ES-I3 (cell line): ENCODE results near the gene RIMS3.

Experiments
- H3K36me3 ChIP-seq: 2 replicates; pipeline ENCODE4 v1.6.1; 2013; ENCODE audit warnings: mild to moderate bottlenecking, low read length, control low read depth, moderate library complexity; ENCODE audit not compliant: insufficient read depth
- H3K4me1 ChIP-seq: 2 replicates; pipeline ENCODE4 v1.6.1; 2013; ENCODE audit warnings: mild to moderate bottlenecking, control low read depth, low read length; ENCODE audit not compliant: insufficient read depth
- H3K9ac ChIP-seq: 2 replicates; pipeline ENCODE4 v1.6.1; 2013; ENCODE audit warnings: low read depth, mild to moderate bottlenecking, low read length, moderate library complexity
- H3K9me3 ChIP-seq: 2 replicates; pipeline ENCODE4 v1.6.1; 2013; ENCODE audit warnings: mild to moderate bottlenecking, low read length, moderate library complexity; ENCODE audit not compliant: control insufficient read depth, insufficient read depth

RIMS3 gene

DNA sequence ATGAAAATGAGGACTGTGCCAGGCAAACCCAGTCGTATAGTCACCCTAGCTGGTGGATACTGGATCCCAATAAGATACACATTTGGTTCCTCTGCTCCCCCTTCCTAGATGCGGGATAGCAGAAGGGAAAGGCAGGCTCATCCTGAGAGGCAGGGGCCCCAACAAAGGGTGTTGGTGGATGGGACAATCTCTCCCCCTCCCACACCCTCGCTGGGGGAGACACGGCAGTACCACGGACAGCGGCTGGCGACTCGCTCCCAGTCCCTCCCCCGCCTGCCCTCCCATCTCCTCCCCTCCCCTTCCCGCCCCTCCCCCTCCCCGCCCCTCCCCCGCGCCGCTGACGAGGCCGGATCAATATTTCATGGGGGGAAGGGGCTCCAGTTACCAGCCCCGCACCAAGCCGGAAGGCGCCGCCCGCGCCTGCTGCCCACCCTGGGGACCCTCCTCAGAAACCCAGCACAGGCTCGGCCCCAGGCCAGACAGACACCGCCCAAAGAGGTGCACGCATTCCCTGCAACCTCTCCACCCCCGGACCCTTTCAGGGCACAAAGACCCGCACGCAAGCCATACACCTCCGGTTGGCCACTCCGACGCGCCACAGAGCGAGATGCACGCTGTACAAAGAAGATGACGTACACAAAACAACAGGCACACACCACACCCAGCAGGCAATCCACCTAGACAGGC, 11.5 kb downstream of the RIMS3 start:
- Histone ChIP-seq H3K4me1 (peaks cover 12% of the 10 kb centered on the region), H3K36me3 (no peaks in the 10 kb centered on the region), H3K9me3 (no peaks in the 10 kb centered on the region), H3K9ac (peak overlapping the region; percentile 58; the same call in 1 of the 2 replicates)

DNA sequence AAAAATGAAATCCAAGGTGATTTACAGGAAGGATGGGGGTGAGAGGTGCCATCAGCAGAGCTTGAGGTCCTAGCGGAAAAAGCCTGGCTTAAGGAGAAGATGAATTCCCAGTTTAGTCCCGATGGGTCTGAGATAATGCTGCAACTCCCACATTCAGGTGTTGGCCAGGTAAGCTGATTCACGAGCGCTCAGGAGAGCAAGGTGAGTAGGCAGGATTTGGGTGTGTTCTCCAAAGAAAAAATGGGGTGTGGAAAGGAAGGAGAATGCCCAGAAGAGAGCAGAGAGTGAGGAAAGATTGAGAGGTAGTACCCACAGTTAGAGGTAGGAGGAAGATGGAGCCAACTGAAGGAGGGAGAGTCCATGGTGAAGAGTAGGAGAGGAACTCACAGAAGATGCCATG, 12.5 kb downstream of the RIMS3 start:
- no peaks in the 10 kb centered on the region for H3K36me3 ChIP-seq
- H3K9me3 ChIP-seq: no peaks in the 10 kb centered on the region
- H3K4me1 ChIP-seq: peaks cover 12% of the 10 kb centered on the region
- no peak overlapping the region for H3K9ac ChIP-seq

DNA sequence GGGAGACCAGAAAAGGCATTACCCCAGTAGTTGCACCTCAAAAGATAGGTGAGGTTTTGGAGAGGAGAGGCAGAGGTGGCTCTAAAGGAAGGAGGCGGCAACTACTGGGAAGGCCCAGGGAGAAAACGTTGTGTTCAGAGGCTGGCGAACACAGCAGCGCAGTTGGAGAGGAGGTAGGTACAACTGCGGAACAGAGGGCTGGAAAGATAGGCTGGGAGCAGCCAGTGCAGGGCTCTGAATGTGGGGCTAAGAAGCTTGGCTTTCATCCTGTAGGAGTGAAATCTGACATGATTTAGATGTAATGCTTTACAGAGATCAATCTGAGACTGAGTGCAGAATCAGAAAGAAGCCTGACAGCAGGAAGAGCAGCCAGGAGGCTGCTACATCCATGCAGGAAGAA, 13.0 kb downstream of the RIMS3 start:
- Histone ChIP-seq H3K9ac (no peak overlapping the region), H3K36me3 (no peaks in the 10 kb centered on the region), H3K9me3 (no peaks in the 10 kb centered on the region), H3K4me1 (peaks cover 12% of the 10 kb centered on the region)

DNA sequence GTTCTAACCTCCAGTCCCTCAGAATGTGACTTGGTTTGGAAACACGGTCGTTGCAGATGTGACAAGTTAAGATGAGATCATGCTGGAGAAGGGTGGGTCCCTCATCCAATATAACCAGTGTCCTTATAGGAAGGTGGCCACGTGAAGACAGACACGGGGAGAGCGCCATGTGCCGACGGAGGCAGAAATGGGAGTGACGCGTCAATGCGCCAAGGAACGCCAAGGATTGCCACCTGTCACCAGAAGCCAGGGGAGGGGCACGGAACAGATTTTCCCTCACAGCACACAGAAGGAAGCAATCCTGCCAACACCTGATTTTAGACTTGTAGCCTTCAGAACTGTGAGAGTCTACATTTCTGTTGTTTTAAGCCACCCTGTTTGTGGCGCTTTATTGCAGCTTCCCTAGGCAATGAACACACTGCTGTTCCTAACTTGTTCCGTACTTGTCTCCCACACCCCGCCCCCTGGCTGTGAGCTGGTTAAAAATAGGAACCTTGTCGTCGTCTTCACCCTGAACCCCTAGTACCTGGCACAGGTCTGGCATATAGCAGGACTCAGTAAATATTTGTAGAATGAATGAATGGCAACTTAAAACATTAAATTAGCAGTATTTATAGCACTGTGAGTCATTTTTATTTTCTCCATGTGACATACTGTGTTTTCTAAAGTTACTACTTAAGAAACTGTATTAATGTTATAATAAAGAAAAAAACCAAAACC, 14.2 kb downstream of the RIMS3 start:
- Histone ChIP-seq H3K9me3 (no peaks in the 10 kb centered on the region), H3K36me3 (no peaks in the 10 kb centered on the region), H3K4me1 (peaks cover 12% of the 10 kb centered on the region), H3K9ac (no peak overlapping the region)

DNA sequence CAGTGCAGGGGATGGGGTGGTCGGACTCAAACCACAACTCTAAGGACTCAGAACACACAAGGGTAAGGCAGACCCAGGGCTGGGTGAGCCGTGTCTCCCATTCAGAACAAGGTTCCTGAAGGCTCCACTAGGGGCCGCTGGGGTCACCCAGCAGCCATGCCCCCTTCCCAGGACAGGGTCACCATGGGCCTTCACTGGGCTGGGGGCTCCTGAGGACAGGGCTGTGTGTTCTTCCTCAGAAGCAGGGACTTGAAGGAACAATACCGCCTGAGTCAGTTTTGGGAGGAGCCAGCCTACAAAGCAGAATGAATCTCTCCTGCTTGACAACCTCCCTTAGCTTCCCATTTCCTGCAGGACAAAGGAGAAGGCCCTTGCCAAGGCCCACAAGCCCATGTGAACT, 15.4 kb downstream of the RIMS3 start:
- H3K9ac ChIP-seq: no peak overlapping the region
- H3K9me3 ChIP-seq: no peaks in the 10 kb centered on the region
- H3K36me3 ChIP-seq: no peaks in the 10 kb centered on the region
- peaks cover 12% of the 10 kb centered on the region for H3K4me1 ChIP-seq

DNA sequence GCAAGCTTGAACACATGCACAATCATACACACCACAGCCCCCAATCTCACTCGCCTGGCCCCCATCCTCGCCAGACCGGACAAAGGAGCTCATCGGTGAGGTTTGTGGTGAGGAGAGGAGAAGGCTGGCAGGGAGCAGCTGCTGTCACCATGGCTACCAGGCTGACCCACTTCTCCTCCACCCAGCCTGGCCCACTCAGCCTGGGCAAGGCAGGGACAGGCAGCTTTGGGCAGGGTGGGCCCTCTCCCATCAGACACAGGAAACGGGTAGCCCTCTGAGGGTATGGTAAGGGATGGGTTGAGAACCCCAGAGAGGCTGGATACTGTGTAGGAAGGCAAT, 15.9 kb downstream of the RIMS3 start:
- no peak overlapping the region for H3K9ac ChIP-seq
- no peaks in the 10 kb centered on the region for H3K9me3 ChIP-seq
- H3K4me1 ChIP-seq: peaks cover 10% of the 10 kb centered on the region
- no peaks in the 10 kb centered on the region for H3K36me3 ChIP-seq

DNA sequence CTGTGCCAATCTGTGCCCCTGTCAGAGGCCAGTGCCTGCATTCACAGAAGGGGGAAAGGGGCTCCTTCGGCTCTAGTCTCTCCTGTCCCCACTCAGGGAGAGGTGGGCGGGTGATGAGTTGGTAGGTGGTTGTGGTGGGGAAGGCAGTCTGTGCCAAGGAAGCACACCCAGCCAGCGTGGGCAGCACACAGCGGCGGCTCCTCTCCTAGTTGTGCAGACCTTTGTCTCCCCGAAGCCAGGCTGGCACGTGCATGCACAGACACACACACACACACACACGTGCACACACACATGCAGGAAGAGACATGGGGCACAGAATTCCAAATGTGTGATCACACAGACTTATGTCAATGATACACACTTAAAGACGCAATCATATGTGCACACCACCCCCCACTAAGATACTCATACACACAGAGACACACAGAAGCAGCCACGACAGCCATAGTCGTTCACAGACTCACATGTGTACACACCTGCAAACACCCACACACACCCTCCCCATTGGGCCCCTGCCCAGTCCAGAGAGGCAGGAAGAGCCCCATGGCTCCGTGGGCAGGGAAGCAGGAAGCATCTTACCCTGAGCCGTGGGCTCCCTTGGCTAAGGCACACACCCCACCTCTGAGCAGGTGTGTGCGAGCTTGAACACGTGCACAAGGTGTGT, 16.4 kb downstream of the RIMS3 start:
- no peak overlapping the region for H3K9ac ChIP-seq
- no peaks in the 10 kb centered on the region; the same call in 1 of the 2 replicates for H3K36me3 ChIP-seq
- H3K4me1 ChIP-seq: peaks cover 8% of the 10 kb centered on the region
- H3K9me3 ChIP-seq: no peaks in the 10 kb centered on the region

DNA sequence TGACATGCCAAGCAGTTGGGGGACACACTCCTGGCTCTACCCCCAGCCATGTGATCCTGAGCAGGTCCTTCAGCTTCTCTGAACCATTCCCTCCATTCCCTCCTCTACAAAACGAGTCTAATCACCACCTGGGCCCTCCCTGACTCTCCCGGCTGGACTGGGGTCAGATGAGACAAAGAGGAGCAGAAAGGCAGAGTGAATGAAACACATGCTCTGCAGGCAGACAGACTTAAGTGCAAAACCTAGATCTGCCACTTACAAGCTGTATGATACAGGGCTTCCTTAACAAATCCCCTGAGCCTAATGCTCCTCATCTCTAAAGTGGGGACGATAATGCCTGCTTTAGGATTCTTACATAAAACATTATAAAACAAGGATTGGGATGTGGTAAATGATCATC, 17.3 kb downstream of the RIMS3 start:
- no peak overlapping the region for H3K9ac ChIP-seq
- peaks cover 4% of the 10 kb centered on the region; the same call in 1 of the 2 replicates for H3K4me1 ChIP-seq
- no peaks in the 10 kb centered on the region for H3K9me3 ChIP-seq
- H3K36me3 ChIP-seq: no peaks in the 10 kb centered on the region; the same call in 1 of the 2 replicates

DNA sequence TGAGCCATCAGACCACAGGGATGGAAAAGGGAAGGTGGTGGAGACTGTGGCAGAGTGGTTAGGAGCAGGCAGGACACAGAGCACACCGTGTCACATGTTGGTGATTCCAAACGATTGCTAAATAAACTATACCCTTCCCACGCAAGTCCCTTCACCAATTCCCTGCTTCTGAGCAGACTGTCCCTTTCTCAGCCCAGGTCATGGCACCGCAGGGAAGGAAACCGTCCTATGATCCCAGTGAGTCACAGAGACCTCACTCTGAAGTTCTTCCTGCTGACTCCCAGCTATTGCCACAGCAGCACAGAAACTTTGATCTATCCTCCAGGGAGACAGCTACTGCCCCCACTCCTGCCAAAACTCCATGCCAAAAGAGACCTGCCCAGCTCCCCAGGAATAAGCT, 19.2 kb downstream of the RIMS3 start:
- peaks cover 4% of the 10 kb centered on the region; the same call in 1 of the 2 replicates for H3K4me1 ChIP-seq
- H3K9ac ChIP-seq: no peak overlapping the region
- no peaks in the 10 kb centered on the region for H3K9me3 ChIP-seq
- H3K36me3 ChIP-seq: no peaks in the 10 kb centered on the region; the same call in 1 of the 2 replicates

DNA sequence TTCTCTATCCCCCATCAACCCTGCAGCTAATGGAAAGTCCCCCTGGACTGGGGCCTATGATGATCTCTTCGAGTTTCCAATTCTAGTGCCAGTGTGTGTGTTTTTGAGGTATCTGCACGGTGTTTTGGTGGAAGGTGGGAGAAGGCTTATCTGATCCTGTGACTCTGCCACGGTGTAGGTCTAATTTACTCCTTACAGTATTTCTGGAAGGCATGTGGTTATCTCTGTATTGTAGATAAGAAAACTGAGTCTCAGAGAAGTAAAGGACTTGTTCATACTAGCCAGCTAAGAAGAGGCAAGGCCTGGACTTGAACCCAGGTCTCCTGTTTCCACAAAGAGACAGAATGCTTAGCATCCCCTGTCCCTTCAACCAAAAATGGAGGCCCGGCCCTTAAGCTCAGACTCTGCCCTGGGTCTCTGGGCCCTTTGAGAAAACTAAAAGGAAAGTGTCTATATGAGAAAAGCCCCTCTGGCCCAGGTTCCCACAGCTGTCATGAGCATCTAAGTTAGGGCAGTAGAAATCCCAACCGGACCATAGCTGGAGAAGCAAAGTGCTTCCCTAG, 20.3 kb downstream of the RIMS3 start:
- Histone ChIP-seq H3K9ac (no peak overlapping the region), H3K36me3 (no peaks in the 10 kb centered on the region; the same call in 1 of the 2 replicates), H3K9me3 (no peaks in the 10 kb centered on the region), H3K4me1 (peaks cover 4% of the 10 kb centered on the region; the same call in 1 of the 2 replicates)

DNA sequence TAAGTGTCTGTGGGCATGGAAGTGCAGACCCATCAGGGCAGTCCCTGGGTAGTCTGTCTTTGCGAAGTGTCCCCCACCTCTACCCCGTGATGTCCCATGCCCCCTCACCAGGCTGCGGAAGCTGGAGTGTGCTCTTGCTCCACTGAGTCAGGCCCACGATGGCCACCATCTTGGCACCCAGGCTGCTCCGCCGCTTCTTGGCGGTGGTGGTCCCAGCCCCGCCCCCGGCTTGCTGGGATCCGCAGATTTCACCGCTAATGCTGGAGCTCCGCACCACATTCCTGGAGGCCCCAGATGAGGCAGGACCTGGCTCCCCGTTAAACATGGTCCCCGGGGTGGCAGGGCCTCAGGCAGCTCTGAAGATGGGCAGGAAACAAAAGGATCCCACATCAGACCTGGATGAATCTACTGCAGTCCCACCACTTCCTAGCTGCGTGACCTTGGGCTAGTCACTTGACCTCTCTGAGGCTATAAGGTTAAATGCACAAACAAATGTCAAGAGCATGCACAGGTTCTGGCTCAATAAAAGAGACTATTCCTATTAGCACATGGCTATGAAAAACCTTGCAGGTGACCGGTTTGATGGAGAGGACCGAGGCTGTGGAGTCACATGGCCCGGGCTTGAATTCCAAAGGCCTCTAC, 23.8 kb downstream of the RIMS3 start:
- Histone ChIP-seq H3K9me3 (no peaks in the 10 kb centered on the region), H3K9ac (no peak overlapping the region), H3K36me3 (no peaks in the 10 kb centered on the region; the same call in none of the 2 replicates), H3K4me1 (no peaks in the 10 kb centered on the region; the same call in 1 of the 2 replicates)

DNA sequence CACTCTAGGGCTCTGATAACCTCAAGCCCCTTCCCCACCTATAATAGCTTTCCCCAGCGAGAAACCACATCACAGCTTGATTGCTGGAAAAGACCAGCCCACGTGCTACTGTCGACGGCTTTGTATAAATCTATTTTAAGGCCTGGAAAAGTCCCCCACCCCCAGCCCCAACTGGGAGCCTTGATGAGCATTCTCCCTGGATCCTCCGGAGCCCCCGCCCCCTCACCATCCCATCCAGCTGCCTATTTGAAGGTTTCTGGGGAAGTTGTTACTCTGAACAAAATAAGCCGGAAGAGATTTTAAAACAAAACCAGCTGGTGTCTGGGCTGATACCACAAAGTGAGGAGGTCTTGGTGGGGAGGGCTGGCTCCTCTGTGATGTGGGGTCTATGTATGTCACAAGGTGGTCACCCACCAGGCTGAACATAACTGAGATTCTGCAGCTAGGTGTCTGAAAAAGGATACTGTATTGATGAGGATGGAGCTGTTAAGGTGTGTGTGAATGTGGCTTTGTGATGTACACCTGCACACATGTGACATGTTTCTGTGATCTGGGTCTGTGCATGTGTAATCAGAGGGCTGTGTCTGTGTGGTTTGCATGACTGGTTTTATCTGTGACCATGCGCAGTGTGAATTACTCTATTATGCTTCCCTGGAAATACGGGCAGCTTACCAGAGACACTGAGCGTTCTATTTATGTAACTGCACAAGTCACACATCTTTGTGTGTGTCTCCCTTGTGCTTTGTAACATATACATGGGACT, 25.0 kb downstream of the RIMS3 start:
- Histone ChIP-seq H3K9ac (no peak overlapping the region), H3K36me3 (peaks cover 2% of the 10 kb centered on the region), H3K9me3 (no peaks in the 10 kb centered on the region), H3K4me1 (no peaks in the 10 kb centered on the region)

DNA sequence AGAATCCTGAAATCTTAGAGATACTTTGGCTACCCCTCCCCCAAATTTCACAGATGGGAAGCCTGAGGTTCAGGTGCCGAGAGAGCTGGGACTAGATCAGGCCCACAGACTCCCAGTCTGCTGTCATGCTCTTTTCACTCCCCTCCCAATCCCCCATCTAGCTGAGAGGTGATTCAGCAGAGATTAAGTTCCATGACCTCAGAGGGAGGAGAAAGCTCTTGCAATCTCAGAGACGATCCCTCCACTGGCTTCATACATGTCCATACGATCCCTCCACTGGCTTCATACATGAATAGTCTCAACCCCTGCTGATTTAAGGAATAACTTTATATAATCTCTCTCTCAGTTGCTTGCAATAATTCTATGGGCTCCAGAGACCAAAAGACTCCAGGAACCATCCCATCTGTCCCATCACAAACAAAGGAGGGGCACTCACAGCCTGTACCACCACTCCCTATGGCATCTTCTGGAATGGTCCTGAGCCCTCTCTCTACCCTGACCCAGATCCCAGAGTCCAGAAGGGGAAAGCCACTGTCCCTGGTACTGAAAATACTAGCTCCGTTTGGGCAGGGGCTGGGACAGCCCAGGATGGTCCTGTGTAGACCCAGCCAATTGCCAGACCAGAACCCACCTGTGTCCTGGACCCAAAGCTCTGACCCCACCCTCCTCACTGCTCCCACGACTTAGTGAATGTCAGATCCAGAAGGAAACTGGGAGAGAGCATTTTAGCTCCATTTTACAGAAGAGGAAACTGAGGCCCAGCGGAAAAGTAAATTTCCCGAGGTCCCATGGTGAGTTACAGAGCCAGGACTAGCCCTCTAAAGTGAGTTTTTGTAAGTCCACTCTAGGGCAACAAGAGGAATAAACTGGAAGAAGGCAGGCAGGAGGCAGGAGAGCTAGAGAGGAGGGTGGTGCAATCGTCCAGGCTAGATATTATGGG, 27.1 kb downstream of the RIMS3 start:
- Histone ChIP-seq H3K4me1 (no peaks in the 10 kb centered on the region), H3K9ac (no peak overlapping the region), H3K9me3 (no peaks in the 10 kb centered on the region), H3K36me3 (peaks cover 5% of the 10 kb centered on the region)
